22Rv1 (cell line): ENCODE results near the gene LSMEM2.

Source experiments
- CTCF ChIP-seq: fragments of 450-650 bp; IDR thresholded peaks from 2 replicates; pipeline ENCODE4 v1.5.1; 2017; ENCODE audit warnings: mild to moderate bottlenecking
- ZFX ChIP-seq: fragments of 450-650 bp; IDR thresholded peaks from 2 replicates; pipeline ENCODE4 v1.6.1; 2017; ENCODE audit warnings: antibody characterized with exemption, borderline replicate concordance

GRCh38 chr3:50270422-50271224, 8.3 kb upstream of the LSMEM2 start:
- TF ChIP-seq CTCF (no peak), ZFX (no peak)
